Measurements from ENCODE around the gene C1QL2.

The C1QL2 gene

DNA sequence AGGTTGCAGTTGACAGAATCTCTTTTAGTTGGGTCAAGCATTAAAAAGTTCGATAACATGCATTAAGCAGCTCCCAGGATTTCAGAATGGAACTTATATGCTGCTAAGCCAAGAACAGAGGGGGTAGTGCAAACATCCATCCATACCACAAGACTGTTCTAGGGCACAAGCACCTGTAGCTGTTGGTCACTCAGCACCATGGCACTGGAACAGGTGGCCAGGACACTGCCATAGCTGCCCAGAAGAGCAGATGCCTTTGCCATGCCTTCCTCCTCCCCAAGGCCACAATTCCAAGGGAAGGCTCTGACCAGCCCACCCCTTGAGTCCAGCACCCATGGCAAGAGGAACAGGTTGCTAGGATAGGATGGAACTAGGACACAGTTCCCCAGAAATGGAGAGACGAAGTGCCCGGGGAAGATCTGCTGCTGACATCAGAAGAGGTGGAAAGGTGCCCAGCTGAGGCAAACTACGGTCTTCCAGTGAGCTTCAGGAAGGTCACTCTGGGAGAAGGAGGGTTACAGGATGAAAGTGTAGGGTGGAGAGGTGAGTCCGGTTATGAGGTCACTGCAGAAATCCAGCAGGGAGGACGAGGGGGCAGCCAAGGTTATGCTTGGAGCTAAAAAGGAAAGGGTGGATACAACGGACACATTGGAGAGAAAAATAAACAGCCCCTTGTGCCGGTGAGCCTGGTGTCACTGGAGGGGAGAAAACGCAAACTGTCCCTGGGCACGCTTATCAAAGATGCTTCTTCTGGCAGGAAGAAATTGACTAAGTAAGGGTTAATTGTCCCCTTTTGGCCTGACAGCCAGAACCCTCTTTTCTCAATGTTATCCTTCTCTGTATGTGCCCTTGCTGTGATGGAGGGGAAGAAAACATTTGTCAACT is 41.9 kb downstream of the C1QL2 start:
- no peak overlapping the region for H3K4me3 ChIP-seq
- TF ChIP-seq, protein P1, sequence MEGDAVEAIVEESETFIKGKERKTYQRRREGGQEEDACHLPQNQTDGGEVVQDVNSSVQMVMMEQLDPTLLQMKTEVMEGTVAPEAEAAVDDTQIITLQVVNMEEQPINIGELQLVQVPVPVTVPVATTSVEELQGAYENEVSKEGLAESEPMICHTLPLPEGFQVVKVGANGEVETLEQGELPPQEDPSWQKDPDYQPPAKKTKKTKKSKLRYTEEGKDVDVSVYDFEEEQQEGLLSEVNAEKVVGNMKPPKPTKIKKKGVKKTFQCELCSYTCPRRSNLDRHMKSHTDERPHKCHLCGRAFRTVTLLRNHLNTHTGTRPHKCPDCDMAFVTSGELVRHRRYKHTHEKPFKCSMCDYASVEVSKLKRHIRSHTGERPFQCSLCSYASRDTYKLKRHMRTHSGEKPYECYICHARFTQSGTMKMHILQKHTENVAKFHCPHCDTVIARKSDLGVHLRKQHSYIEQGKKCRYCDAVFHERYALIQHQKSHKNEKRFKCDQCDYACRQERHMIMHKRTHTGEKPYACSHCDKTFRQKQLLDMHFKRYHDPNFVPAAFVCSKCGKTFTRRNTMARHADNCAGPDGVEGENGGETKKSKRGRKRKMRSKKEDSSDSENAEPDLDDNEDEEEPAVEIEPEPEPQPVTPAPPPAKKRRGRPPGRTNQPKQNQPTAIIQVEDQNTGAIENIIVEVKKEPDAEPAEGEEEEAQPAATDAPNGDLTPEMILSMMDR (IDR thresholded peaks at IDR 0.05): no peak
- no peaks in the 10 kb centered on the region for H3K4me1 ChIP-seq
- no peak for DNase-seq
- H3K27ac ChIP-seq: no peak overlapping the region
- H3K9me3 ChIP-seq: no peaks in the 10 kb centered on the region
- intact Hi-C loops (cut with DNase I; ENCODE audit: low total_unique reads): no loop called here
- peaks cover 0 to 37% of the 10 kb centered on the region in 2 donors for H3K27me3 ChIP-seq
- no peaks in the 10 kb centered on the region for H3K36me3 ChIP-seq

DNA sequence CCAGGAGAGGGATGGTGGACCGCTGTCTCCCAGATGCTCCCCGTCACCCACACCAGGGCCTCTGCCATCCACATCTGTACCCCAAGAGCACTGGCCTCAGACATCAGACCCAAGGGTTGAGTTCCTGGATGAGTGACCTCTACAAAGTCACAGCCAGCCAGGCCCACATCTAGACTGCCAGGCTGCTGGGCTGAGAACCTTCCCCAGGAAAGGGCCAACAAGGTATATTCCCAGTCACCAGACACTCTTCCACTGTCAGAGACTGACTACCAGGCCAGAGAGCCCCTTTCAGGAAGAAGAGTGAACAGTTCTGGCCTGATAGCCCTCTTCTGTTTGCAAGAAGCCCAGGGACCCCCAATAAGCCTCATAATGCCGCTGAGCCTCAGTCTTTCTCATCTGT is 44.3 kb downstream of the C1QL2 start:
- Histone ChIP-seq H3K9me3 (peaks cover 0 to 5% (median 2%) of the 10 kb centered on the region in 3 donors), H3K36me3 (no peaks in the 10 kb centered on the region), H3K4me1 (no peaks in the 10 kb centered on the region), H3K27me3 (peaks cover 0 to 25% of the 10 kb centered on the region in 2 donors), H3K27ac (no peak overlapping the region), H3K4me3 (no peak overlapping the region)
- TF ChIP-seq, protein P1 (IDR thresholded peaks at IDR 0.05): no peak
- no peak for DNase-seq
- intact Hi-C loops (cut with DNase I; ENCODE audit: low total_unique reads): no loop called here

DNA sequence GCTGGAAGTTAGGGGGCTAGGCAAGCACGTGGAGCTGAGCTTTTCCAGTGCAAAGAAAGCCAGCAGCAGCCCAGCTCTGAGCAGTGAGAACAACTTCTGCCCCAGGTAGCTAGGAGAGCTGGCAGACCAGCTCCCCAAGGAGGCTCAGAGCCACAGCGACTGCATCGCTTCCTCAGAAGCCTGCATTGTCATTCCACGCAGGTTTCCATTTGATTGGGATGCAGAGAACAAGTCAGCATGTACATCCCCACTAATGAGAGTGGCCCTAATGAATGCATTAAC is 45.1 kb downstream of the C1QL2 start:
- Histone ChIP-seq H3K9me3 (peaks cover 0 to 5% (median 2%) of the 10 kb centered on the region in 3 donors), H3K4me3 (no peak overlapping the region), H3K4me1 (no peaks in the 10 kb centered on the region), H3K36me3 (no peaks in the 10 kb centered on the region), H3K27me3 (peaks cover 0 to 25% of the 10 kb centered on the region in 2 donors), H3K27ac (no peak overlapping the region)
- intact Hi-C loops (cut with DNase I; ENCODE audit: low total_unique reads): no loop called here
- TF ChIP-seq, protein P1 (IDR thresholded peaks at IDR 0.05): no peak
- no peak for DNase-seq

DNA sequence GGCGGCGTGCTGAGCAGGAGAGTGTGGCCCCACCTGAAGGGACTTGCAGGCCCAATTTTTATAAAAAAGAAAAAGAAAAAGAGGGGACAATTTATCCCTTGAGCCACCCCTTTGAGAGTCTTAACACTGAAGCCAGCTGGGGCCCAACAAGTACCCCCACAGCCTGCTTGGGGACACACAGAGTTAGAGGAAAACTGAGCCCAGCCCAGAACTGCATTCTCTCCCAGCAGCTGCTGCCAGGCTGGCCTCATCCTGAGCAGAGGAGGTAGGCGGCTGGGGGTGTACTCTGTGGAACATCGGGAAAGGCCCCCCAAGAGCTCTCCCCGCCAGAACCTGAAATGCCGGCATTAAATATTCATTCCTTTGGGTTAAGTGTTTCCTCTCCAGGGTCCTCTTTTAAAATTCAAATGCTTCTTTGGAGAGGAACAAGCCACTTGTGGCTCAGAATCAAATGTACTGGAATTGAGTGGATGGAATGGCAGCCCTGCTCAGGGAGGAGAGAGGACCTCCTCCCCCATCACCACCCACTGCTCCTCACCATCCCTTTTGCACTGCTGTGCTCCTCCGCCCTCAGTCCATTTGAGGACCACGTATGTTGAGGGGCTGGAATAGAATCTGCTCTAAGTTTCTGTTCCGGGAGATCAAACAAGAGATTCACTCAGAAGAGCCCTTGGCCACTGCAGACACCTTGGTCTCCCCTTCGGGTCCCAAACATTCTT is 45.6 kb downstream of the C1QL2 start:
- H3K9me3 ChIP-seq: peaks cover 0 to 5% (median 2%) of the 10 kb centered on the region in 3 donors
- intact Hi-C loops (cut with DNase I; ENCODE audit: low total_unique reads): no loop called here
- peaks cover 0 to 24% of the 10 kb centered on the region in 2 donors for H3K27me3 ChIP-seq
- no peaks in the 10 kb centered on the region for H3K36me3 ChIP-seq
- TF ChIP-seq, protein P1 (IDR thresholded peaks at IDR 0.05): no peak
- no peak for DNase-seq
- H3K27ac ChIP-seq: no peak overlapping the region
- H3K4me3 ChIP-seq: no peak overlapping the region
- H3K4me1 ChIP-seq: no peaks in the 10 kb centered on the region

DNA sequence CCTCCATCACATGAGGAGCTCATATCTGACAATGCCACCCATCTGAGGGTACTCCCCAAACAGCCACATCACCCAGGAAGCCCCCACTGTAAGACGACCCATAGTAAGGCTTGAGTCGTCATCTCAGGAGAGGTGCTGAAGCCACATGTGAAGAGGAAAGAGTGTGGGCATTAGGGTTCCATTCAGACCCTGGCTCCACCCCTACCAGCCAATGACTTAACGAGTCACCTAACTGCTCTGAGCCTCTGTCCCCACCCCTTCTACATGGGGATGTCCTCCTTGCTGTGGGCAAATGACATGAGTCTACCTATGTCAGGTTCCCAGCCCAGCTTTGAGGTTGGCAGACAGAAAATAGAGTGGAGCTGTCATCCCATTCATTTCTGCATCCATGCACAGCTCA is 46.3 kb downstream of the C1QL2 start:
- Histone ChIP-seq H3K4me1 (no peaks in the 10 kb centered on the region), H3K36me3 (no peaks in the 10 kb centered on the region), H3K4me3 (no peak overlapping the region), H3K27ac (no peak overlapping the region), H3K9me3 (peaks cover 0 to 5% (median 2%) of the 10 kb centered on the region in 3 donors), H3K27me3 (peaks cover 0 to 17% of the 10 kb centered on the region in 2 donors)
- no peak for DNase-seq
- intact Hi-C loops (cut with DNase I; ENCODE audit: low total_unique reads): no loop called here
- TF ChIP-seq, protein P1 (IDR thresholded peaks at IDR 0.05): no peak

Data from tibial artery (tissue), 4 donors.